GM12891 (cell line): ENCODE data around the gene ALDH5A1.

Experiments used
- PAX5 ChIP-seq: IDR thresholded peaks from 2 replicates; pipeline ENCODE4 v1.6.1; 2011; ENCODE audit warnings: low read length, moderate library complexity, mild to moderate bottlenecking; ENCODE audit not compliant: insufficient read depth, severe bottlenecking
- POLR2A ChIP-seq: IDR thresholded peaks from 2 replicates; pipeline ENCODE4 v1.6.1; 2011; ENCODE audit warnings: low read depth, low read length, control low read depth
- POLR2AphosphoS5 ChIP-seq: IDR thresholded peaks from 2 replicates; pipeline ENCODE4 v1.6.1; 2011; ENCODE audit warnings: low read depth, low read length, control low read depth
- POU2F2 ChIP-seq: IDR thresholded peaks from 2 replicates; pipeline ENCODE4 v1.6.1; 2011; ENCODE audit warnings: low read depth, mild to moderate bottlenecking, control low read depth, low read length, moderate library complexity
- SPI1 ChIP-seq: IDR thresholded peaks from 2 replicates; pipeline ENCODE4 v1.6.1; 2011; ENCODE audit warnings: low read depth, low read length, control low read depth
- TAF1 ChIP-seq: IDR thresholded peaks from 2 replicates; pipeline ENCODE4 v1.6.1; 2011; ENCODE audit warnings: low read depth, low read length, control low read depth

- no peak for TF ChIP-seq SPI1
- no peak for TF ChIP-seq POLR2A
- TF ChIP-seq TAF1: no peak
- no peak for TF ChIP-seq POLR2AphosphoS5
- TF ChIP-seq POU2F2: no peak
- no peak for TF ChIP-seq PAX5
These were observed 89.6 kb downstream of the ALDH5A1 start for GRCh38 chr6:24584382-24584720.
